ENCODE data around the gene OR10V1. TPM values are rescaled to one million over a fixed set of nuclear protein-coding genes. Genes with fewer than 3 reads are reported as not detected.

OR10V1 gene
- total and polyA plus RNA-seq, 9 of the 15 experiments (the other 6 are each of a cell fraction or from before 2014, with no cell fraction given): not detected

GRCh38 chr11:59668950-59669610, 44.6 kb downstream of the OR10V1 start, which contains the start of gene PATL1 (continued):
- TF ChIP-seq ZNF407 (IDR thresholded peaks at IDR 0.05; ENCODE audit: low read depth) (no peak), ZNF12 (CRISPR knock-in tag; IDR thresholded peaks at IDR 0.05) (peak; percentile 77; the same call in 1 of the 2 replicates), NONO (IDR thresholded peaks at IDR 0.05; ENCODE audit: low read depth in 2 of 2, low read length in 1 of 2) (no peak), RNF219 (CRISPR knock-in tag; IDR thresholded peaks at IDR 0.05) (no peak), CHD2 (IDR thresholded peaks at IDR 0.05; ENCODE audit: low read depth, low read length) (no peak), ZFX (CRISPR knock-in tag; IDR thresholded peaks at IDR 0.05) (peak; percentile 49; the same call in 1 of the 2 replicates), RBM15 (IDR thresholded peaks at IDR 0.05; ENCODE audit: insufficient read depth, low read length) (no peak), ZNF232 (CRISPR knock-in tag; IDR thresholded peaks at IDR 0.05) (no peak), ELK3 (CRISPR knock-in tag; IDR thresholded peaks at IDR 0.05) (no peak), FOXP1 (CRISPR knock-in tag; IDR thresholded peaks at IDR 0.05) (no peak), XRCC5 (IDR thresholded peaks at IDR 0.05; ENCODE audit: low read depth, low read length) (peak; percentile 61; the same call in 1 of the 2 replicates), KDM1A (IDR thresholded peaks at IDR 0.05) (peak; percentile 95), C11orf30 (IDR thresholded peaks at IDR 0.05; ENCODE audit: low read depth) (peak; percentile 76), MXI1 (IDR thresholded peaks at IDR 0.05; ENCODE audit: low read depth, low read length) (peak; percentile 99), PREB (CRISPR knock-in tag; IDR thresholded peaks at IDR 0.05) (no peak)
